Measurements from ENCODE around the gene HSD17B7.

DNA sequence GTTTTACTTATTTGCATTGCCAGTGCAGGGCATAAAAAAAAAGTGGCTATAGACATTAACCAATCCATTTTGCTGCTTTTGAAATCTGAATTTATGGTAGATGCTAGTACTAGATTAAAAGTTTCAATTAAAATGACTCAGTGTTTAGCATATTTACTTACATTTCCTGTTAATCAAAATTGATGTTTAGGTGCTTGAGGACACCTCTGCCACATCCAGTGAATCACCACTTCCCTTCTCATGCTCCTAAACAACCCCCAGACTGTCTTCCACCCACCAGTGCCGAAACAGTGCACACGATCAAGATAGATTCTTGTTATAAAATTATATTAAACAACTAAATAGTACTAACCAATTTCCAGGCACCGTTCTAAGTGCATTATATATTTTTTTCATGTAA lies 32.7 kb downstream of the HSD17B7 start:
- no peak for TF ChIP-seq ZFP3 (CRISPR knock-in tag; IDR thresholded peaks at IDR 0.05)
- no peak for TF ChIP-seq ZNF565 (CRISPR knock-in tag; conservative IDR thresholded peaks at IDR 0.05; ENCODE audit: low read depth)
- TF ChIP-seq, protein P1, sequence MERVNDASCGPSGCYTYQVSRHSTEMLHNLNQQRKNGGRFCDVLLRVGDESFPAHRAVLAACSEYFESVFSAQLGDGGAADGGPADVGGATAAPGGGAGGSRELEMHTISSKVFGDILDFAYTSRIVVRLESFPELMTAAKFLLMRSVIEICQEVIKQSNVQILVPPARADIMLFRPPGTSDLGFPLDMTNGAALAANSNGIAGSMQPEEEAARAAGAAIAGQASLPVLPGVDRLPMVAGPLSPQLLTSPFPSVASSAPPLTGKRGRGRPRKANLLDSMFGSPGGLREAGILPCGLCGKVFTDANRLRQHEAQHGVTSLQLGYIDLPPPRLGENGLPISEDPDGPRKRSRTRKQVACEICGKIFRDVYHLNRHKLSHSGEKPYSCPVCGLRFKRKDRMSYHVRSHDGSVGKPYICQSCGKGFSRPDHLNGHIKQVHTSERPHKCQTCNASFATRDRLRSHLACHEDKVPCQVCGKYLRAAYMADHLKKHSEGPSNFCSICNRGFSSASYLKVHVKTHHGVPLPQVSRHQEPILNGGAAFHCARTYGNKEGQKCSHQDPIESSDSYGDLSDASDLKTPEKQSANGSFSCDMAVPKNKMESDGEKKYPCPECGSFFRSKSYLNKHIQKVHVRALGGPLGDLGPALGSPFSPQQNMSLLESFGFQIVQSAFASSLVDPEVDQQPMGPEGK (CRISPR knock-in tag; IDR thresholded peaks at IDR 0.05; ENCODE audit: borderline replicate concordance): no peak
- TF ChIP-seq ZNF8 (CRISPR knock-in tag; IDR thresholded peaks at IDR 0.05): no peak
- TF ChIP-seq, protein P2, sequence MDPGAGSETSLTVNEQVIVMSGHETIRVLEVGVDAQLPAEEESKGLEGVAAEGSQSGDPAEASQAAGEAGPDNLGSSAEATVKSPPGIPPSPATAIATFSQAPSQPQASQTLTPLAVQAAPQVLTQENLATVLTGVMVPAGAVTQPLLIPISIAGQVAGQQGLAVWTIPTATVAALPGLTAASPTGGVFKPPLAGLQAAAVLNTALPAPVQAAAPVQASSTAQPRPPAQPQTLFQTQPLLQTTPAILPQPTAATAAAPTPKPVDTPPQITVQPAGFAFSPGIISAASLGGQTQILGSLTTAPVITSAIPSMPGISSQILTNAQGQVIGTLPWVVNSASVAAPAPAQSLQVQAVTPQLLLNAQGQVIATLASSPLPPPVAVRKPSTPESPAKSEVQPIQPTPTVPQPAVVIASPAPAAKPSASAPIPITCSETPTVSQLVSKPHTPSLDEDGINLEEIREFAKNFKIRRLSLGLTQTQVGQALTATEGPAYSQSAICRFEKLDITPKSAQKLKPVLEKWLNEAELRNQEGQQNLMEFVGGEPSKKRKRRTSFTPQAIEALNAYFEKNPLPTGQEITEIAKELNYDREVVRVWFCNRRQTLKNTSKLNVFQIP (CRISPR knock-in tag; IDR thresholded peaks at IDR 0.05; ENCODE audit: borderline replicate concordance, low read depth): no peak
- TF ChIP-seq ZFP30 (CRISPR knock-in tag; IDR thresholded peaks at IDR 0.05): no peak
- TF ChIP-seq RARB (CRISPR knock-in tag; IDR thresholded peaks at IDR 0.05): no peak
- TF ChIP-seq BACH2 (CRISPR knock-in tag; IDR thresholded peaks at IDR 0.05; ENCODE audit: borderline replicate concordance): no peak
- no peak for TF ChIP-seq SNAI2 (CRISPR knock-in tag; IDR thresholded peaks at IDR 0.05)
- no peak for TF ChIP-seq ISL1 (CRISPR knock-in tag; IDR thresholded peaks at IDR 0.05)
- TF ChIP-seq, protein P3, sequence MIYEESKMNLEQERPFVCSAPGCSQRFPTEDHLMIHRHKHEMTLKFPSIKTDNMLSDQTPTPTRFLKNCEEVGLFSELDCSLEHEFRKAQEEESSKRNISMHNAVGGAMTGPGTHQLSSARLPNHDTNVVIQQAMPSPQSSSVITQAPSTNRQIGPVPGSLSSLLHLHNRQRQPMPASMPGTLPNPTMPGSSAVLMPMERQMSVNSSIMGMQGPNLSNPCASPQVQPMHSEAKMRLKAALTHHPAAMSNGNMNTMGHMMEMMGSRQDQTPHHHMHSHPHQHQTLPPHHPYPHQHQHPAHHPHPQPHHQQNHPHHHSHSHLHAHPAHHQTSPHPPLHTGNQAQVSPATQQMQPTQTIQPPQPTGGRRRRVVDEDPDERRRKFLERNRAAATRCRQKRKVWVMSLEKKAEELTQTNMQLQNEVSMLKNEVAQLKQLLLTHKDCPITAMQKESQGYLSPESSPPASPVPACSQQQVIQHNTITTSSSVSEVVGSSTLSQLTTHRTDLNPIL (CRISPR knock-in tag; IDR thresholded peaks at IDR 0.05; ENCODE audit: low read depth): no peak
- TF ChIP-seq, protein P4, sequence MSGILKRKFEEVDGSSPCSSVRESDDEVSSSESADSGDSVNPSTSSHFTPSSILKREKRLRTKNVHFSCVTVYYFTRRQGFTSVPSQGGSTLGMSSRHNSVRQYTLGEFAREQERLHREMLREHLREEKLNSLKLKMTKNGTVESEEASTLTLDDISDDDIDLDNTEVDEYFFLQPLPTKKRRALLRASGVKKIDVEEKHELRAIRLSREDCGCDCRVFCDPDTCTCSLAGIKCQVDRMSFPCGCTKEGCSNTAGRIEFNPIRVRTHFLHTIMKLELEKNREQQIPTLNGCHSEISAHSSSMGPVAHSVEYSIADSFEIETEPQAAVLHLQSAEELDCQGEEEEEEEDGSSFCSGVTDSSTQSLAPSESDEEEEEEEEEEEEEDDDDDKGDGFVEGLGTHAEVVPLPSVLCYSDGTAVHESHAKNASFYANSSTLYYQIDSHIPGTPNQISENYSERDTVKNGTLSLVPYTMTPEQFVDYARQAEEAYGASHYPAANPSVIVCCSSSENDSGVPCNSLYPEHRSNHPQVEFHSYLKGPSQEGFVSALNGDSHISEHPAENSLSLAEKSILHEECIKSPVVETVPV (CRISPR knock-in tag; IDR thresholded peaks at IDR 0.05): no peak

All from SK-N-SH treated with all-trans-retinoic acid at 6 μM for 48 hours (cell line).